ENCODE data around the gene OR10A5. TPM values are rescaled to one million over a fixed set of nuclear protein-coding genes. Genes with fewer than 3 reads are reported as not detected.

The OR10A5 gene
- total RNA-seq, 1 experiment from 2014 or later: not detected

DNA sequence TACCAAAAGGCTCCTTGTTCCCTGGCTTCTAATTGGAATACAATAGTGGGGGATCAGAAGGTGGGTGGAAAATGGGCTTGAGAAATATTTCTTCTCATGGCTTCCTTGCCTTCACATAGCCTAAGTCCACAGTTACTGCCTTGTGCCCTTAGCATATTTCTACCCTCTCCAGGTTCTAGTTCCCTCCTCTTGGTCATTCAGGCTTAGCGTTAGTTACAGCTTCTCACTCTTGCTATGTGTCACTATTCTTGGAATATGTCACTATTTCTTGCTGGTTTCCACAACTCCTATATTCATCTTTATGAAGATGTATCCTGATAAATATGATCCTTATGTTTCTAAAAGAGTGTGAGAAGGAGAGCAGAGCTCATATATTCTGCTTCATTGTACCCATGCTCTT is 44.4 kb downstream of the OR10A5 start:
- H3K4me3 Mint-ChIP-seq: no peak overlapping the region
- H3K9me3 Mint-ChIP-seq: no peaks in the 10 kb centered on the region
- H3T11ph ChIP-seq (ENCODE audit: low read length): no peak overlapping the region
- H3K27ac ChIP-seq (ENCODE audit: insufficient read length, low read depth, low read length): no peak overlapping the region
- no peaks in the 10 kb centered on the region; the same call in 1 of the 2 replicates for H3K27me3 Mint-ChIP-seq (ENCODE audit: low read depth)
- no peaks in the 10 kb centered on the region for H3K79me1 ChIP-seq (ENCODE audit: insufficient read depth, low read depth, low read length, poor library complexity, severe bottlenecking)
- H2BK5ac ChIP-seq (ENCODE audit: insufficient read length, low read length): no peak overlapping the region
- no peak overlapping the region for H3K9ac ChIP-seq (ENCODE audit: extremely low read depth, insufficient read length, low read length)
- H3K14ac ChIP-seq (ENCODE audit: insufficient read depth, low read length): no peak overlapping the region
- DNase-seq: no peak
- H4K91ac ChIP-seq (ENCODE audit: insufficient read length, low read depth, low read length): no peak overlapping the region
- no peak overlapping the region for H2AFZ ChIP-seq (ENCODE audit: low read length)
- H3K23ac ChIP-seq (ENCODE audit: insufficient read length, low read depth, low read length): no peak overlapping the region
- no peak overlapping the region for H3K18ac ChIP-seq (ENCODE audit: insufficient read length, low read depth, low read length)
- no peak overlapping the region for H2AK5ac ChIP-seq (ENCODE audit: insufficient read length, low read length)
- no peak overlapping the region for H2BK120ac ChIP-seq (ENCODE audit: low read depth, low read length, poor library complexity, severe bottlenecking)
- no peaks in the 10 kb centered on the region for H4K20me1 ChIP-seq (ENCODE audit: control insufficient read depth, insufficient read depth, insufficient read length)
- no peaks in the 10 kb centered on the region for H3K4me1 ChIP-seq (ENCODE audit: insufficient read depth, low read length)
- H3K27me3 ChIP-seq (ENCODE audit: insufficient read depth, low read length): no peaks in the 10 kb centered on the region
- H3K4ac ChIP-seq (ENCODE audit: low read depth, low read length): no peak overlapping the region
- H2BK12ac ChIP-seq (ENCODE audit: insufficient read length, low read depth, low read length): no peak overlapping the region
- no peak overlapping the region for H3K56ac ChIP-seq (ENCODE audit: insufficient read length, low read depth, low read length)
- WGBS (ENCODE audit: extremely low coverage, insufficient read length, low lambda C conversion rate): no CpG with 5 or more reads among the region's 1 CpG
- no peaks in the 10 kb centered on the region for H3K36me3 Mint-ChIP-seq (ENCODE audit: insufficient read depth in 1 of 3, low read depth in 3 of 3)
- no peak overlapping the region for H2BK15ac ChIP-seq (ENCODE audit: low read depth, low read length)
- no peak overlapping the region for H4K5ac ChIP-seq (ENCODE audit: insufficient read length, low read depth, low read length)
- H2BK20ac ChIP-seq (ENCODE audit: low read depth, low read length, poor library complexity, severe bottlenecking): no peak overlapping the region
- H4K8ac ChIP-seq (replicated peaks; ENCODE audit: insufficient read length, low read depth, low read length): no peak overlapping the region
- no peak overlapping the region for H3K4me2 ChIP-seq (ENCODE audit: insufficient read depth, insufficient read length, low read length)
- no peaks in the 10 kb centered on the region for H3K79me2 ChIP-seq (ENCODE audit: insufficient read depth, low read length)
- TF ChIP-seq, protein P1, sequence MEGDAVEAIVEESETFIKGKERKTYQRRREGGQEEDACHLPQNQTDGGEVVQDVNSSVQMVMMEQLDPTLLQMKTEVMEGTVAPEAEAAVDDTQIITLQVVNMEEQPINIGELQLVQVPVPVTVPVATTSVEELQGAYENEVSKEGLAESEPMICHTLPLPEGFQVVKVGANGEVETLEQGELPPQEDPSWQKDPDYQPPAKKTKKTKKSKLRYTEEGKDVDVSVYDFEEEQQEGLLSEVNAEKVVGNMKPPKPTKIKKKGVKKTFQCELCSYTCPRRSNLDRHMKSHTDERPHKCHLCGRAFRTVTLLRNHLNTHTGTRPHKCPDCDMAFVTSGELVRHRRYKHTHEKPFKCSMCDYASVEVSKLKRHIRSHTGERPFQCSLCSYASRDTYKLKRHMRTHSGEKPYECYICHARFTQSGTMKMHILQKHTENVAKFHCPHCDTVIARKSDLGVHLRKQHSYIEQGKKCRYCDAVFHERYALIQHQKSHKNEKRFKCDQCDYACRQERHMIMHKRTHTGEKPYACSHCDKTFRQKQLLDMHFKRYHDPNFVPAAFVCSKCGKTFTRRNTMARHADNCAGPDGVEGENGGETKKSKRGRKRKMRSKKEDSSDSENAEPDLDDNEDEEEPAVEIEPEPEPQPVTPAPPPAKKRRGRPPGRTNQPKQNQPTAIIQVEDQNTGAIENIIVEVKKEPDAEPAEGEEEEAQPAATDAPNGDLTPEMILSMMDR (conservative IDR thresholded peaks at IDR 0.05): no peak
- no peaks in the 10 kb centered on the region for H3K4me1 Mint-ChIP-seq
- H3K27ac Mint-ChIP-seq: no peak overlapping the region
- no peaks in the 10 kb centered on the region for H3K23me2 ChIP-seq (ENCODE audit: insufficient read length, low read depth, low read length, poor library complexity, severe bottlenecking)
- H3K9me3 ChIP-seq (ENCODE audit: control insufficient read depth, low read depth, low read length): no peaks in the 10 kb centered on the region

Data from H9 (cell line).